Body of pancreas (tissue), 4 donors: ENCODE results near the gene GSG1L. TPM values are rescaled to one million over a fixed set of nuclear protein-coding genes. Genes with fewer than 3 reads are reported as not detected.

Experiments
- ATAC-seq: fragments of 150-250 bp; one replicate; pipeline ENCODE4 v1.9.1; 2016
- DNase-seq, 4 donors: peaks; one replicate each; pipeline ENCODE4 v3.0.0-alpha.2; 2019
- H3K27ac ChIP-seq, 4 donors: fragments of 200-600 bp; sonication (generic); 1 replicate in 3 of 4; 2 replicates in 1 of 4; pipeline versions ENCODE4 v1.5.1 to v1.6.1; 2016 to 2019; ENCODE audit warnings: mild to moderate bottlenecking in 1 of 4, mixed read lengths in 1 of 4, moderate library complexity in 1 of 4
- H3K27me3 ChIP-seq, 2 donors: fragments of 200-600 bp; sonication (generic); one replicate each; pipeline ENCODE4 v1.6.0; 2016; ENCODE audit warnings: mild to moderate bottlenecking in 1 of 2
- H3K36me3 ChIP-seq, 2 donors: fragments of 200-600 bp; sonication (generic); replicated peaks in 1 of 2; 2 replicates each; pipeline ENCODE4 v1.5.1; 2016; ENCODE audit warnings: low read depth in 2 of 2; ENCODE audit not compliant: insufficient read depth in 1 of 2
- H3K4me1 ChIP-seq: fragments of 200-600 bp; sonication (generic); one replicate; pipeline ENCODE4 v1.6.0; 2016
- H3K4me3 ChIP-seq, 2 donors: fragments of 200-600 bp; sonication (generic); 1 replicate in 1 of 2; 2 replicates in 1 of 2; pipeline ENCODE4 v1.5.1; 2016 to 2019
- H3K9me3 ChIP-seq, 3 donors: fragments of 200-600 bp; sonication (generic); 1 replicate in 2 of 3; 2 replicates in 1 of 3; pipeline ENCODE4 v1.5.1; 2016
- POLR2A ChIP-seq, 3 donors: fragments of 450-650 bp; IDR thresholded peaks; one replicate each; pipeline ENCODE4 v1.6.1; 2016; ENCODE audit warnings: antibody characterized with exemption in 3 of 3, mild to moderate bottlenecking in 2 of 3
- WGBS, 2 donors: methylation state at CpG; one replicate each; pipeline ENCODE4 v1.1.5; 2017; 5-methylcytosine and 5-hydroxymethylcytosine counted together
- intact Hi-C: fragments of 100-400 bp; cut with DNase I; formaldehyde crosslinking; loops from one replicate; pipeline ENCODE4 v1.15.1; 2023
- total RNA-seq, 2 donors: library from RNA; depleted of rRNA; stranded (reverse); fragments of >200 nt; gene quantifications; one replicate each; pipeline ENCODE4 v1.1.0, GENCODE V29; 2016
- TF ChIP-seq, protein P1 (sequence below), 7 experiments: fragments of 450-650 bp in 4 of 7; fragments of 200-600 bp in 3 of 7; sonication (generic) in 3 of 7; IDR thresholded peaks; one replicate each; pipeline ENCODE4 v1.5.1; 2016 to 2019; ENCODE audit warnings: antibody characterized with exemption in 7 of 7

The GSG1L gene
- total RNA-seq, 2 donors from 2014 or later, result not detected

DNA sequence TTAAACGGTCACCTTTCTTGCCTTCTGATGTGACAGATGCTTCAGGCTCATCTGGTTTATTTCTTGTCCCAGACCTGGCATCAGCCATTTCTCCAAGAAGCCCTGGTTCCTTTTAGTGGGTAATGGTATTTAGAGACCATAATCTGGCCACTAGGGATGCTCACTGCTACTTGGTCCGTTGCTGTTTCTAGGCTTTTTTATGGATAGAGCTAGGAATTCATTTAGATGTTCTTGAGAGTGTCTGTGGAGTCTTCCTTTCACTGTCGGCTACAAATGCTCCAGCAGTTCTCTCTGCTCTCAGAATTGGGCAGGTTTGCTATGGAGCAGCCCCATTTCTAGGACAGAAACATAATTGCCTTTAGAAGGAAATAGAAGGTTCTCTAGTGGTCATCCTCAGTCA, 299.1 kb downstream of the GSG1L start:
- WGBS, 2 donors, result 65 to 80% methylated on average over 3 of the region's 3 CpGs
- no peaks in the 10 kb centered on the region for H3K27me3 ChIP-seq
- TF ChIP-seq POLR2A (IDR thresholded peaks at IDR 0.05), result no peak
- TF ChIP-seq, protein P1, sequence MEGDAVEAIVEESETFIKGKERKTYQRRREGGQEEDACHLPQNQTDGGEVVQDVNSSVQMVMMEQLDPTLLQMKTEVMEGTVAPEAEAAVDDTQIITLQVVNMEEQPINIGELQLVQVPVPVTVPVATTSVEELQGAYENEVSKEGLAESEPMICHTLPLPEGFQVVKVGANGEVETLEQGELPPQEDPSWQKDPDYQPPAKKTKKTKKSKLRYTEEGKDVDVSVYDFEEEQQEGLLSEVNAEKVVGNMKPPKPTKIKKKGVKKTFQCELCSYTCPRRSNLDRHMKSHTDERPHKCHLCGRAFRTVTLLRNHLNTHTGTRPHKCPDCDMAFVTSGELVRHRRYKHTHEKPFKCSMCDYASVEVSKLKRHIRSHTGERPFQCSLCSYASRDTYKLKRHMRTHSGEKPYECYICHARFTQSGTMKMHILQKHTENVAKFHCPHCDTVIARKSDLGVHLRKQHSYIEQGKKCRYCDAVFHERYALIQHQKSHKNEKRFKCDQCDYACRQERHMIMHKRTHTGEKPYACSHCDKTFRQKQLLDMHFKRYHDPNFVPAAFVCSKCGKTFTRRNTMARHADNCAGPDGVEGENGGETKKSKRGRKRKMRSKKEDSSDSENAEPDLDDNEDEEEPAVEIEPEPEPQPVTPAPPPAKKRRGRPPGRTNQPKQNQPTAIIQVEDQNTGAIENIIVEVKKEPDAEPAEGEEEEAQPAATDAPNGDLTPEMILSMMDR (IDR thresholded peaks at IDR 0.05), result no peak
- ATAC-seq (no peak), DNase-seq (no peak)
- intact Hi-C loops, result no loop called here
- H3K36me3 ChIP-seq, result peaks cover 0 to 3% of the 10 kb centered on the region in 2 donors
- no peaks in the 10 kb centered on the region for H3K9me3 ChIP-seq
- no peak overlapping the region for H3K4me3 ChIP-seq
- no peaks in the 10 kb centered on the region for H3K4me1 ChIP-seq
- H3K27ac ChIP-seq, result no peak overlapping the region

DNA sequence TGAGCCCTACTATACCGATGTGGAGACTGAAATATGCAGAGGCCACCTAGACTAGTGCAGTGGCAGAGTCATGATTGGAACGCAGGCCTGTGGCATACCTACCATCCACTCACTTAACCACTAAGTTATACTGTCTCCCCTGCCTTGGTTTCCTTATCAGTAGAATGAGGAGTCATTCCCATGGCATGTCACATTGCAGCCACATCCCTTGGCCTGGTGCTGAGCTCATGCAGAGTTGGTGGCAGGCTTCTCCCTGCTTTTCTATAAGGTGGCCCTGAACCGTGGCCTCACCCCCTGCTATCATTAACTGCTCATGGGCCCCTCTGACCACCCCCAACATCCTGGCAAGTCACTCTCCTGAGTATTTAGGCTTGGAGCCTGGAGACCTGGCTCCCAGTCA, 301.1 kb downstream of the GSG1L start:
- DNase-seq (no peak), ATAC-seq (no peak)
- Histone ChIP-seq H3K4me1 (no peaks in the 10 kb centered on the region), H3K27me3 (no peaks in the 10 kb centered on the region), H3K36me3 (peaks cover 0 to 1% of the 10 kb centered on the region in 2 donors), H3K9me3 (no peaks in the 10 kb centered on the region), H3K27ac (no peak overlapping the region), H3K4me3 (no peak overlapping the region)
- intact Hi-C loops, result no loop called here
- TF ChIP-seq, protein P1 (IDR thresholded peaks at IDR 0.05), result no peak
- no peak for TF ChIP-seq POLR2A (IDR thresholded peaks at IDR 0.05)
- 96 to 98% methylated on average over 3 of the region's 3 CpGs for WGBS, 2 donors

DNA sequence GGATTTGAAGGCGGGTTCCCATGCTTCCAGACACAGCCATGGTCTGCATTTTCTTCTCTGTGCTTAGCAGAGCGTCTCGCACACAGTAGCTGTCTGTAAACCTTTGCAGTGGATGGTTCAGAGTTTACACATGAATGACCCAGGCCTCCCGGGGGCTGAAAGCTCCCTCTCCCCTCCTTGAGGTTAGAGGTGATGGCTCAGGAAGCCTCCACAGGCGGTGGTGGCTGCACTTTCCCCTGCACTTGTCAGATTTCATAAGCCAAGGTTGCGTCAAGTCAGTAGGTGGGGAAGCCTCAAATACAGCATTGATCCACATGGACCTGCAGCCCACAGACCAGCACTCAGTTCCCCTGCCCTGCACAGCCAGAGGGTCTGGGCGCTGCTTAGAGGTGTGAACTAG, 301.7 kb downstream of the GSG1L start:
- Histone ChIP-seq H3K4me1 (no peaks in the 10 kb centered on the region), H3K27ac (no peak overlapping the region), H3K27me3 (no peaks in the 10 kb centered on the region), H3K9me3 (no peaks in the 10 kb centered on the region), H3K36me3 (peaks cover 0 to 1% of the 10 kb centered on the region in 2 donors), H3K4me3 (no peak overlapping the region)
- ATAC-seq, result no peak
- no peak for DNase-seq
- WGBS, 2 donors, result 88 to 89% methylated on average over 5 to 7 of the region's 7 CpGs
- TF ChIP-seq, protein P1 (IDR thresholded peaks at IDR 0.05), result no peak
- TF ChIP-seq POLR2A (IDR thresholded peaks at IDR 0.05), result no peak
- intact Hi-C loops, result no loop called here

DNA sequence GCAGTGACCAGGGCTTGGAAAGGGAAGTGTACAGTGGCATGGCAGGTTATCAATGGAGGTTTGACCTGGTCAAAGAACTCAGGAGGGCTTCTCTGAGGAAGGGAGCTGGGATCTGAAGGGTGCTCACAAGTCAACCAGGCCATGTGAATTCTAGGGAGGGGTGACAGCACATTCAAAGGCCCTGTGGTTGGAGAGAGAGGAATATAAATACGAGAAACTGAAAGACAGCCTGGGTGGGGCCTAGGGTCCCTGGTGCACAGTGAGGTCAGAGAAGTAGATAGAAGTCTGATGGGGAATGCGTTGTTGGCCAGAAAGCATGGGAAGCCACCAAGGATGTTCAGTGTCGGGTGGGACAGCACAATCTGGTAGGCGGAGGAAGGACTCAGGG, 302.7 kb downstream of the GSG1L start:
- Histone ChIP-seq H3K36me3 (peaks cover 0 to 1% of the 10 kb centered on the region in 2 donors), H3K4me1 (no peaks in the 10 kb centered on the region), H3K27me3 (no peaks in the 10 kb centered on the region), H3K4me3 (no peak overlapping the region), H3K9me3 (no peaks in the 10 kb centered on the region), H3K27ac (no peak overlapping the region)
- DNase-seq (no peak), ATAC-seq (no peak)
- no peak for TF ChIP-seq POLR2A (IDR thresholded peaks at IDR 0.05)
- TF ChIP-seq, protein P1 (IDR thresholded peaks at IDR 0.05), result no peak
- WGBS, 2 donors, result 83 to 100% methylated on average over 4 of the region's 4 CpGs
- intact Hi-C loops, result no loop called here

DNA sequence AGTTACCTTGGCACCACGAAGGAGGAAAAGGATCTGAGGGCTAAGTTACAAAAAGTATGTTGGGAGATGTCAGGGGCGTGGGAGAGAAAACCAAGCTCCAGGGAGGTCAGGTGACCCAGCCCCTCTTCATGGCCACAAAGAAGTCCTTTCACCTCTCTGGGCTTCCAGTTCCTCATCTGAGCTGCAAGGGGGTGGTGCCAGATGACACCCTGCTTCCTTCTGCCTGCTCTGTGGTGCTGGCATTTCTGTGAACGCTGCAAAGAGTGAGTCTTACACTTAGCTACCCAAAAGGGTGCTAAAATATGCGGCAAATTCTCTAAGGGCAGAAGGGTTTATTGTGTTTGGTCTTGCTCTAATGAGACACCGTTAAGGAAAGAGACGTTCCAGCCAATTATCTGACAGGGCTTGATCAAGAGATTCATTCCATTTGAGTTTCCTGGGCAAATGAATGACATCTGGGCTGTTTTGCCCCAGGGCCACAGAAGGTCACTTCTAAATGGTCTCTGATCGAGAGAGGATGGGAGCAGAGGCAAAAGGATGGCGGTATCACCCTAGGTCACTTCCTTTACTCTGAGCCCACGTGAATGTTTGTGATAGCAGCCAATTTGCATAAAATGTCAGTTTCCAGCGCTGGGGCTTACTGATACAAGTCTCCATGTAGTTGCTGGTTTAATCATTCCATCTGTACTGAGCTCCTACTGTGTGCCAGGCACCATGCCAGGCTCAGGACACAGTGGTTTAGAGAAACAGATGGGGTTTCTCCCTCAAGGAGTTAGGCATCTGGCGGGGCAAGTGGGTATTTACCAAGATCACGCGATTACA, 303.3 kb downstream of the GSG1L start:
- WGBS, 2 donors, result 76 to 88% methylated on average over 13 of the region's 13 CpGs
- ATAC-seq, result no peak
- TF ChIP-seq, protein P1 (IDR thresholded peaks at IDR 0.05), result no peak
- no peak for TF ChIP-seq POLR2A (IDR thresholded peaks at IDR 0.05)
- Histone ChIP-seq H3K36me3 (peaks cover 0 to 2% of the 10 kb centered on the region in 2 donors), H3K4me1 (no peaks in the 10 kb centered on the region), H3K27ac (no peak overlapping the region), H3K9me3 (no peaks in the 10 kb centered on the region), H3K4me3 (no peak overlapping the region), H3K27me3 (no peaks in the 10 kb centered on the region)
- intact Hi-C loops, result no loop called here
- peak in 1 of 4 donors; percentile 16 for DNase-seq
